Smooth muscle cell of bladder (primary cell): ENCODE measurements around the gene DGAT2L6. TPM values are rescaled to one million over a fixed set of nuclear protein-coding genes. Genes with fewer than 3 reads are reported as not detected.

Experiments used
- total RNA-seq: library from RNA; depleted of rRNA; stranded (reverse); fragments of >200 nt; gene quantifications from 2 replicates; pipeline ENCODE4 v1.2.3, GENCODE V29; 2014

The DGAT2L6 gene, protein sequence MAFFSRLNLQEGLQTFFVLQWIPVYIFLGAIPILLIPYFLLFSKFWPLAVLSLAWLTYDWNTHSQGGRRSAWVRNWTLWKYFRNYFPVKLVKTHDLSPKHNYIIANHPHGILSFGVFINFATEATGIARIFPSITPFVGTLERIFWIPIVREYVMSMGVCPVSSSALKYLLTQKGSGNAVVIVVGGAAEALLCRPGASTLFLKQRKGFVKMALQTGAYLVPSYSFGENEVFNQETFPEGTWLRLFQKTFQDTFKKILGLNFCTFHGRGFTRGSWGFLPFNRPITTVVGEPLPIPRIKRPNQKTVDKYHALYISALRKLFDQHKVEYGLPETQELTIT
- not detected in 2 replicates for total RNA-seq

DNA sequence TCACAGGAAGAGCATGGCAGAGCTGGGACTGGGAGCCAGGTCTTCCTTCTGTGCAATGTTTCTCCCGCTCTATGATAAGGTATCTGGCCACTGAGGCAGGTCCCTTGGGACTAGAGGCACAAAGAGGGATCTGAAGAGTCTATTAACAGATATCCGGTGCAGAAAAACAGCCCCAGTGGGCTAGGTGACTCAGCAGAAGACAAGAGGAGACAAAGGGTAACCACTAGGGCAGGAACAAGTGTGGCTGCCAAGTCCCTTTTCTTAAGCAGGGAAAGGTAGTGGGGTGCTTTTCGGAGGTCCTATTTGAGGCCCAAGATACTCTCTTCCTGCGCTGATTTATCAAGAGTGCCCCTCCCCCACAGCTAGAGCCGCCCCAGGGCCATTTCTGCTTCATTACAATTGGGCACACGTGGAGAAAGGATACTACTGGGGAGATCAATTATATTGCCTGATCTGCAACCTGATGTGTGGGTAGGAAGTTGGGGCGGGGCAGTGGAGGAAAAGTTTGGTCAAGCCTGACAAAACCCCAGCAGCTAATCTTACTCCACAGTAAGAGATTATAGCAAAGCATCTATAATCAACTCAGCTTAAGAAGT lies at the start of gene DGAT2L6:
TSS of gene DGAT2L6 (plus strand) at position 546 of the 596 bp plus-strand sequence. CDS start 100 bp downstream, outside the sequence.

DNA sequence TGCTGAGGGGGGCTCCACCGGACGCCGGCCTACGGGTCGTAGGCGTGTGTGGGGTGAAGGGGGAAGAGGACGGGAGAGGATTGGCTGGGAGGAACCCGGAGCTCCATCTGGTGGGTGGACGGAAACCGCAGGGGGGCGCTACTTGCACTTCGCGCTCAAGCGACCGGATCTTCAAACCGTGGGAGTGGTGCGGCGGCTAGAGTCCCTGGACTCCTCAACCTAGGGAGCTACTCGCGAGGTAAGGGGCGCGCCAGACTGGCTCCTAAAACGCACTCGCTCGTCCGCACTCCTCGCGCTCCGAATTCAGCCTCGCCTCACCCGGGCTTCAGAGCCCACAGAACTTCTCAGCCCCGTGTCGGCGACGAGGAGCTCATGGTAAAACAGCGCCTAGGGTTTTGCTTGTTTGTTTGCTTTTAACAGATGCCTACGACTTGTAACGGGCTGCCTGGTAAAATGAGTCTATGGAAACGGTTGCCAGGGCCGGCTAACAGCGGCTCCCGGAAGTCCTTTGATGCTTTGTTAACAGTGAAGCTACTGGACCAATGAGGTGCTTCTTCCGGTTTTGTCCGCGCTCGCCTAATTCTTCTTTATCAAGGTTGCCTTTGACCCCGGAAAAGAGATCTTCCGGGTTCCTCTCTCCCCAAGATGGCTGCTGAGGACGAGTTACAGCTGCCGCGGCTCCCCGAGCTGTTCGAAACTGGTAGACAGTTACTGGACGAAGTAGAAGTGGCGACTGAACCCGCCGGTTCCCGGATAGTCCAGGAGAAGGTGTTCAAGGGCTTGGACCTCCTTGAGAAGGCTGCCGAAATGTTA lies 43.8 kb upstream of the DGAT2L6 start, which contains the start of gene IGBP1:
TSS of gene IGBP1 (plus strand) at position 145 of the 813 bp plus-strand sequence. CDS start at position 646, 501 bp downstream.

DNA sequence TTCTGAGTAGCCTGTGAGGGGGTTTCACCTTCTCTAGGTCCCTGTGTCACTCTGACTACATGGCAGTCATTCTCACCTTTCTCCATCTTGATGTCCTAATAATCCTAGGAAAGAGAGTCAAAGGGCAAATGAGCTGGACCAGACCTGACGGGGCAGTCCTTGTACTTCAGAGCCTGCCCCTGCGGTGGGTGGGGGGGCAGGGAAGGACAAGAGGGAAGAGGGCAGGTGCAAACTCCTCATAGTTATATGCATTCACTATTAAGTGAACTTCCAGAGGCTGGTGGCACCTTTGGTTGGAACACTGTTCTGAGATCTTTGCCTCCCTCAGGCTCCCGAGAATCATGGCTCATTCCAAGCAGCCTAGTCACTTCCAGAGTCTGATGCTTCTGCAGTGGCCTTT lies 57.1 kb downstream of the DGAT2L6 start, which contains the start of gene AWAT1:
TSS of gene AWAT1 (plus strand) at position 301 of the 400 bp plus-strand sequence. CDS start at position 342, 41 bp downstream.

Other genes starting within 250 kb of the DGAT2L6 start
- not detected in 2 replicates for gene AWAT2, start 127.5 kb upstream of the DGAT2L6 start, total RNA-seq
- gene OTUD6A, start 115.0 kb upstream of the DGAT2L6 start, total RNA-seq: not detected in 2 replicates
- gene IGBP1, start 44.0 kb upstream of the DGAT2L6 start, total RNA-seq: 116 and 129 TPM in 2 replicates
- not detected in 2 replicates for gene AWAT1, start 57.2 kb downstream of the DGAT2L6 start, total RNA-seq
- gene P2RY4, start 82.7 kb downstream of the DGAT2L6 start, total RNA-seq: under 0.01 and 0.18 TPM in 2 replicates
- gene ARR3, start 90.9 kb downstream of the DGAT2L6 start, total RNA-seq: not detected in 2 replicates
- gene RAB41, start 104.7 kb downstream of the DGAT2L6 start, total RNA-seq: not detected in 2 replicates
- gene PDZD11, start 112.4 kb downstream of the DGAT2L6 start, total RNA-seq: 37.8 and 40.5 TPM in 2 replicates
- gene KIF4A, start 112.6 kb downstream of the DGAT2L6 start, total RNA-seq: 1.6 and 1.8 TPM in 2 replicates
- not detected in 2 replicates for gene GDPD2, start 245.8 kb downstream of the DGAT2L6 start, total RNA-seq